GM12864 (cell line): Measurements from ENCODE around the gene HOGA1.
"Not testable (repeated sequence)": the region's sequence is repeated elsewhere in the genome, so short reads cannot be mapped to it uniquely, and the experiment has no call there.

ENCODE experiments used
- DNase-seq: peaks from one replicate; pipeline ENCODE4 v3.0.0-alpha.2; 2011; ENCODE audit warnings: low read depth
- H3K4me3 ChIP-seq: 2 replicates; pipeline ENCODE4 v1.5.1; 2011; ENCODE audit warnings: mild to moderate bottlenecking, low read depth, low read length, control low read depth
- CTCF ChIP-seq: IDR thresholded peaks from 2 replicates; pipeline ENCODE4 v1.5.1; 2011; ENCODE audit warnings: low read depth, mild to moderate bottlenecking, moderate library complexity, low read length, control low read depth, inconsistent platforms; ENCODE audit errors: missing control alignments

HOGA1 gene

DNA sequence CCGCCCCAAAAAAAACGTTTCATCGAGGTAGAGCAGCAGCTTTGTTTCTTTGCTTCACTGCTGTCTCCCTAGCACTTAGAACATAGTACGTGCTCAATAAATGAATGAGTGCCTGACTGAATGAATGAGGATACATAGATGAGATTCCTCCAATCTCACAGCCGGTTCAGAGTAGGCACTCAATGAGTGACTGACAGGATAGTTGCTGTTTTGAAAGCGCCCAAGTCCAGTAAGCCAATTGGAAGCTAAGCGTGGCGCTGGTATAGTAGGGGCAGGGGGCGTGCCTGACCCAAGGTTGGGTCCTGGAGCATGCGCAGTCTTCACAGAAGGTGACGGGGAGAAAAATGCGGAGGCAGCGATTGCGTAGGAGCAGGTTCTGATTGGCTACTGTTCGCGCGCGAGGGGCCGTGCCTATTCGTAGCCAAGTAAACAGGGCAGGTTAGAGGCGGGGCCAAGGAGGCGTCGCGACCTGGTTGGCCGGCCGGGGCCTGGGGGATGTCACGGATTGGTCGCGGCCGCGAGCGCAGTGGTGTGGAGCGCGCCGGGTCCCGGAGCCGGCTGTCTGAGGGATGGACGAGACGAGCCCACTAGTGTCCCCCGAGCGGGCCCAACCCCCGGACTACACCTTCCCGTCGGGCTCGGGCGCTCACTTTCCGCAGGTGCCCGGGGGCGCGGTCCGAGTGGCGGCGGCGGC lies 56.1 kb downstream of the HOGA1 start, which contains the start of gene PI4K2A:
Gene PI4K2A, plus strand, starts transcription at position 498 of the 694 bp plus-strand sequence. Its CDS starts 72 bp downstream, at position 570.
- peak within 1 kb of the TSS; percentile 79 for H3K4me3 ChIP-seq
- TF ChIP-seq CTCF: no peak
- peak; percentile 98 for DNase-seq

- no peak for TF ChIP-seq CTCF
- peak overlapping the region; percentile 79 for H3K4me3 ChIP-seq
- DNase-seq: no peak
These were observed 57.0 kb downstream of the HOGA1 start for GRCh38 chr10:97640868-97641811.

DNA sequence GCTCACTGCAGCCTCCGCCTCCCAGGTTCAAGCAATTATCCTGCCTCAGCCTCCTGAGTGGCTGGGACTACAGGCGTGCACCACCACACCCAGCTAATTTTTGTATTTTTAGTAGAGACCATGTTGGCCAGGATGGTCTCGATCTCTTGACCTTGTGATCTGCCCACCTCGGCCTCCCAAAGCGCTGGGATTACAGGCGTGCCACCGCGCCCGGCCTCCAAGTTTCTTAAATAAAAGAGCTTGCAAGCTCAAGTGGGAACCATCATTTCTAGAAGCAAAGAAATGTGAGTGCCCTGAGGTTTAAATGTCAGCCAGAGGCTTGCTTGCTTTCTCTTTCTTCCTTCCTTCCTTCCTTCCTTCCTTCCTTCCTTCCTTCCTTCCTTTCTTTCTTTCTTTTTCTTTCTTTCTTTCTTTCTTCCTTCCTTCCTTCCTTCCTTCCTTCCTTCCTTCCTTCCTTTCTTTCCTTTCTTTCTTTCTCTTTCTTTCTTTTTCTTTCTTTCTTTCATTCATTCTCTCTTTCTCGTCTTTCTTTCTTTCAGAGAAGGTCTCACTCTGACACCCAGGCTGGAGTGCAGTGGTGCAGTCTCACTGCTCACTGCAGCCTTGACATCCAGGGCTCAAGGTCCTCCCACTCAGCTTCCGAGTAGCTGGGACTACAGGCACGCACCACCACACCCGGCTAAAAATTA lies 58.4 kb downstream of the HOGA1 start:
- DNase-seq, H3K4me3 ChIP-seq: not testable (repeated sequence)

GRCh38 chr10:97643441-97643985 lies 59.3 kb downstream of the HOGA1 start:
- no peak overlapping the region for H3K4me3 ChIP-seq
- TF ChIP-seq CTCF: no peak
- no peak for DNase-seq

DNA sequence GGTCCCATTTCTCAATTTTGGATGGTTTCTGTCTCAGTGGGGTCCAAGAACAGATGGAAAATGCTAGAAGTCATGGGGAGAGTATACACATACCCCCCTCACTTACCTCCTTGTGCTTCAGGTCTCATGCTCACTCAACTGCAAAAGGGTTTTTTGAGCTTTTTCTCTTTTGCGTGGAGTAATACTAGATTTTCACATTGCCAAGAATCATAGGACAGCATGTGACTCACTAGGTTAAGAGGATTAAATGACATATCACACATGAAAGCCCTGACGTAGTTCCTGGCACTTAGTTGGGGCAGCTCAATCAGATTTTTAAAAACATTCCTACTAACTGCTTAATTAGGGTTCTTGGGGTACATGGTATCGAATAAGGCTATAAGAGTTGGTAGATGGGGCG lies 60.7 kb downstream of the HOGA1 start:
- TF ChIP-seq CTCF: no peak
- H3K4me3 ChIP-seq: no peak overlapping the region
- DNase-seq: no peak

GRCh38 chr10:97647556-97647955 lies 63.4 kb downstream of the HOGA1 start:
- H3K4me3 ChIP-seq: no peak overlapping the region
- no peak for TF ChIP-seq CTCF
- no peak for DNase-seq
